ENCODE data around the gene ECHDC3. TPM values are rescaled to one million over a fixed set of nuclear protein-coding genes. Genes with fewer than 3 reads are reported as not detected.

Gene ECHDC3
- total and polyA plus RNA-seq, 2 of the 8 experiments (the other 6 are each of a cell fraction or from before 2014, with no cell fraction given): 15.6 to 19.9 TPM

GRCh38 chr10:11758527-11759236 lies 16.5 kb downstream of the ECHDC3 start:
- H3K56ac ChIP-seq (replicated peaks; ENCODE audit: insufficient read length, low read depth, low read length): no peak overlapping the region
- H2AK5ac ChIP-seq (ENCODE audit: low read depth, low read length): no peak overlapping the region
- no peaks in the 10 kb centered on the region for H3K27me3 ChIP-seq (replicated peaks in 1 of 4; ENCODE audit: control insufficient read depth in 3 of 4, extremely low read depth in 1 of 4, insufficient read depth in 3 of 4, low read length in 3 of 4)
- no peaks in the 10 kb centered on the region; a peak in 1 of 8 replicates for H3K36me3 ChIP-seq (ENCODE audit: control insufficient read depth in 2 of 4, insufficient read depth in 4 of 4, low read length in 3 of 4)
- no peak for FAIRE-seq
- no peak overlapping the region for H4K91ac ChIP-seq (replicated peaks; ENCODE audit: insufficient read length, low read length)
- H3K4ac ChIP-seq (replicated peaks; ENCODE audit: insufficient read length, low read depth, low read length): no peak overlapping the region
- no peak overlapping the region for H3K27ac ChIP-seq (ENCODE audit: low read depth, low read length)
- ChIA-PET POLR2A (ENCODE audit: partially characterized antibody) (interaction anchor here (0.8 to 1.2 kb wide), 2 partner anchors 20 to 242 kb away, joined by 3 read pairs; no protein-coding TSS in a partner anchor), CTCF (ENCODE audit: partially characterized antibody) (interaction anchor here (0.6 to 9.2 kb wide), 52 partner anchors 9 to 375 kb away, joined by 3 to 80 read pairs (median 5); partner anchors contain the start of gene USP6NL)
- H3K4me1 ChIP-seq (replicated peaks in 1 of 4; ENCODE audit: control insufficient read depth in 3 of 4, insufficient read depth in 4 of 4, low read length in 3 of 4): no peaks in the 10 kb centered on the region; a peak in 1 of 7 replicates
- H3K9ac ChIP-seq (replicated peaks in 1 of 4; ENCODE audit: extremely low read depth in 1 of 4, low read depth in 3 of 4, low read length in 3 of 4): no peak overlapping the region
- no peak overlapping the region for H3K14ac ChIP-seq (ENCODE audit: insufficient read length)
- DNase-seq (ENCODE audit: low read depth in 1 of 2, low spot score in 2 of 2): no peak
- H4K5ac ChIP-seq (ENCODE audit: insufficient read length, low read depth, low read length): no peak overlapping the region
- H3K23ac ChIP-seq (ENCODE audit: insufficient read length): no peak overlapping the region
- H2BK120ac ChIP-seq (replicated peaks; ENCODE audit: low read depth, low read length): no peak overlapping the region
- no peak overlapping the region for H4K8ac ChIP-seq (ENCODE audit: extremely low read depth, insufficient read depth, low read length)
- WGBS, 2 experiments (ENCODE audit: extremely low coverage in 1 of 2, insufficient coverage in 1 of 2, insufficient read length in 1 of 2, insufficient replicate concordance in 2 of 2, low coverage in 1 of 2, low lambda C conversion rate in 2 of 2, missing lambda C conversion rate in 1 of 2): 96% methylated on average over 13 of the region's 13 CpGs; no CpG with 5 or more reads in 1 of the 2 experiments
- H3K23me2 ChIP-seq (ENCODE audit: low read depth, low read length): no peaks in the 10 kb centered on the region
- H3K79me2 ChIP-seq (ENCODE audit: control insufficient read depth in 1 of 2, insufficient read depth in 2 of 2, low read length in 2 of 2): no peaks in the 10 kb centered on the region
- no peak overlapping the region for H3K18ac ChIP-seq (ENCODE audit: extremely low read depth, low read length)
- H2BK20ac ChIP-seq (ENCODE audit: low read length): no peak overlapping the region
- no peaks in the 10 kb centered on the region for H3K79me1 ChIP-seq (ENCODE audit: low read depth, low read length)
- no peak overlapping the region for H3K4me2 ChIP-seq (ENCODE audit: insufficient read depth in 1 of 2, low read depth in 2 of 2, low read length in 2 of 2)
- no peaks in the 10 kb centered on the region for H4K20me1 ChIP-seq (replicated peaks in 1 of 2; ENCODE audit: control insufficient read depth in 1 of 2, insufficient read depth in 2 of 2, low read length in 2 of 2)
- no peaks in the 10 kb centered on the region for H3K9me3 ChIP-seq (ENCODE audit: insufficient read depth in 2 of 2, low read depth in 1 of 2, low read length in 1 of 2)
- no peak overlapping the region for H2BK5ac ChIP-seq (ENCODE audit: low read depth, low read length)
- no peak overlapping the region for H2AFZ ChIP-seq (ENCODE audit: low read length)
- no peak overlapping the region for H2BK15ac ChIP-seq (ENCODE audit: low read length)
- H2BK12ac ChIP-seq (ENCODE audit: low read depth, low read length): no peak overlapping the region
- no peak overlapping the region for H3K4me3 ChIP-seq (ENCODE audit: extremely low read depth in 1 of 4, insufficient read depth in 2 of 4, low read depth in 3 of 4, low read length in 4 of 4)
- TF ChIP-seq EP300 (IDR thresholded peaks at IDR 0.05; ENCODE audit: borderline replicate concordance in 1 of 2, low read depth in 2 of 2, low read length in 2 of 2): no peak
- TF ChIP-seq POLR2A (IDR thresholded peaks at IDR 0.05; ENCODE audit: control extremely low read depth in 1 of 2, low read depth in 2 of 2, low read length in 2 of 2): no peak
- TF ChIP-seq EGR1 (IDR thresholded peaks at IDR 0.05; ENCODE audit: borderline replicate concordance, low read depth, low read length): no peak
- TF ChIP-seq ATF2 (IDR thresholded peaks at IDR 0.05; ENCODE audit: low read length): no peak
- no peak for TF ChIP-seq PHF8 (conservative IDR thresholded peaks at IDR 0.05; ENCODE audit: low read depth, low read length)
- TF ChIP-seq CBX8 (IDR thresholded peaks at IDR 0.05; ENCODE audit: borderline replicate concordance, low read depth, low read length): no peak
- no peak for TF ChIP-seq ATF3 (IDR thresholded peaks at IDR 0.05; ENCODE audit: insufficient read depth, low read depth, low read length)
- TF ChIP-seq SIX5 (IDR thresholded peaks at IDR 0.05; ENCODE audit: low read depth, low read length): no peak
- no peak for TF ChIP-seq GTF2F1 (IDR thresholded peaks at IDR 0.05; ENCODE audit: borderline replicate concordance, low read depth, low read length)

Measured in H1 (cell line).